GM21367 (cell line): ENCODE measurements around the gene RASSF4.

Experiments used
- ATAC-seq: cut with Tn5 transposase; IDR thresholded peaks from one replicate; pipeline ENCODE4 v1.9.1; 2021; ENCODE audit not compliant: unreplicated experiment

The RASSF4 gene, protein sequence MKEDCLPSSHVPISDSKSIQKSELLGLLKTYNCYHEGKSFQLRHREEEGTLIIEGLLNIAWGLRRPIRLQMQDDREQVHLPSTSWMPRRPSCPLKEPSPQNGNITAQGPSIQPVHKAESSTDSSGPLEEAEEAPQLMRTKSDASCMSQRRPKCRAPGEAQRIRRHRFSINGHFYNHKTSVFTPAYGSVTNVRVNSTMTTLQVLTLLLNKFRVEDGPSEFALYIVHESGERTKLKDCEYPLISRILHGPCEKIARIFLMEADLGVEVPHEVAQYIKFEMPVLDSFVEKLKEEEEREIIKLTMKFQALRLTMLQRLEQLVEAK

DNA sequence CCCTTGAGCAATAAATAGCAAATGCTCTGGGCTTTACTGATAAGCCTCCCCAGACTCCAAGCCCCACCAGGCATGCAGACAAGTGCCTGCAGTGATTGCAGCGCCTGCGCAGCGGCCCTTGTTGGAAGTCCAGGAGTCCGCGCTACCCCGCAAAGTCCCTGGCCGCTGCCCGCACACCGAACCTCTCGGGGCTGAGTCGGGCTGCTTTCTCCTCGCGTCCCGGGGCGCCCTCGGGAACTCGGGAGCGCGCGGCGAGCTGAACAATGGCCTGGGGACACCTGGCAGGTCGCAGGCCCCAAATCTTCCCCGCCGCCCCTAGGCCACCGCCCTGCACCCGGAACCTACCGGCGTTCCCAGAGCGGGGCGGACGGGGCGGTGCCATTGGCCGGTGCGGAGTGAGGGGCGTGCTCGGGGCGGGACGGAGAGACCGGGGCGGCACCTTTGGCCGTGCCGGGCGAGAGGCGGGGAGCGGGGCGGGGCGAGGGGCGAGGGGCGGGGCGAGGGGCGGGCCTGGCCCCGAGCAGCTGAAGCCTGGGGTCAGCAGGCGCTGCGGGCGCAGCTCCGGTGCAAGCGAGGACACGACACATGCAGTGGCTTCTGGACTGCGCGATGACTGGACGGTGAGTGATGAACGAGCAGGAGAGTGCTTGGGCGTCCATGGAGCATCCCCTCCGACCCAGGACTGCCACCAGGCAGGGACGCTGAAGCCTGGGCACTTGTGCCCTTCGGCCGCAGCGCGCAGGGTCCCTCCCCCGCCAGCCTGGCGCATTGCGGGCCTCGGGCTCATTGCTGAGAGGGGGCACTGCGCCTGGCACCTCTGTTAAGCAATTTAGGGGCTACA, at the start of gene RASSF4:
Gene RASSF4, plus strand, starts transcription at position 556 of the 841 bp plus-strand sequence. CDS start 10,401 bp downstream, outside the sequence.
- ATAC-seq: peak; percentile 94

DNA sequence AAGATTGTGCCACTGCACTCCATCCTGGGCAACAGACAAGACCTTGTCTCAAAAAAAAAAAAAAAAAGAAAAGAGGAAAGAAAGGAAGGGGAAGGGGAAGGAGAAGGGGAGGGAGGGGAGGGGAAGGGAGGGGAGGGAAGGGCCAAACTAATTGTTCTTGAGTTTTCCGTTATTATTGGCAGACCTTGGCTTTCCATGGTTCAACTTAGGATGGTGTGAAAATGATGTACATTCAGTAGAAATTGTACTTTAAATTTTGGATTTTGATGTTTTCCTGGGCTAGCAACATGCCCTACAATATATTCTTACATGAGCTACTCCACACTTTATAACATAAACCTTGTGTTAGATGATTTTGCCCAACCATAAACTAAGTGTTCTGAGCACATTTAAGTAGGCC, 49.7 kb upstream of the RASSF4 start:
- ATAC-seq: no peak

DNA sequence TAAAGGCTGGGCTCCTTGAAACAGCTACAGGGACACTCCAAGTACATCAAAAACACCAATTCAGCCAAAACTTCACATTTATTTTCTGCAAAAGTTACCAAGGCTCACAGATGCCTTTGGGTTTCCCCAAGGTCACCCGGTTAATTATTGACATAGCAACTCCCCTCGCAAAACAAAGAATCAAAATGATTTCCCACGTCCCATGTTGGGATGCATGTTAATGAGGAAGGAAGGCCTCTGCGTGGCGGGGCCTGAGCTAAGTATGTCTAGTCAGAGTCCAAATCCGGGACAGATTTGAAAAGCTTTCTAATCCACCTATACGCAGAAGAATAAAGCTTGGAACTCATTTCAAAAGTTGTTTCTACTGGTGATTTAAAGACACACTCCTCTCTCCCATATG, 49.0 kb upstream of the RASSF4 start:
- ATAC-seq: no peak

DNA sequence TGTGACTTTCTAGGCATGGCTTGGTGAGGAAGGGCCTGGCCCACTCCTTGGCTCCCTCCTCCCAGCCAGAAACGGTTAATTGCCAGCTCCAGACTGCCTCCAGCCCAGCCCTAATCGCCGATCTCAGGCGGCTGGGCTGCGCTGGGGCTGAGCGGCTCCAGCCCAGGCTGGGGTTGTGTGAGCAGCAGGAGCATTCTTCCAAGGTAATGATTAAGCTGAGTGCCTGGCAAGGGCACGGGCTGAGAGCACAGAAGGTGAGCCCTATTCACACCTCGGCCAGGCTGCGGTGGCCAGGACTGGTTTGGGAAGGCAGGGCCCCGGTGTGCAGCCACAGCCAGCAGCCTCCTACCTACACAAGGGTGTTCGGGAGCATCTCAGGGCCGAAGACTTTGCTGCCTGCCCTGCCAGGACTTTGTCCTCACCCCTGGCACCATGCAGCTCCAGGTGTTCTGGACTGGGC, 48.5 kb upstream of the RASSF4 start, which contains the start of gene TMEM72:
Gene TMEM72, plus strand, starts transcription at position 257 of the 460 bp plus-strand sequence. Its CDS starts 176 bp downstream, at position 433.
- ATAC-seq: no peak

DNA sequence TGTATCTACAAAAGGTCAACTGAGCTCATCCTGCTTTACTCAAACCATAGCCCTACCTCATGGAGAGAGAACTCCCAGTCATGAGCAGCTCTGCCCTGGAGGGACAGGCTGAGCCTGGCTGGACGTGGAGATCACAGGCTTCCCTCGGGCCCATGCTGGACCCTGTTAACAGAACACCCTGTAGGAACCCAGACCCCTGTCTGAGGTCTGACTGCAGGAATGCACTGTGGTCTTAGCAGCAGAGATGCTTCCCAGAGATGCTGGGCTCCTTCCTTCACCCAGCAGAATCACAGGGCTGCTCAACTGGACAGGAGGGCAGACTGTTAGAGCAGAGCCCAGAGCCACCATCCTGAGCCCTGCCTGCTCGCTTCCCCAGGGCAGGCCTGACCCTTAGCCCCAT, 47.7 kb upstream of the RASSF4 start:
- ATAC-seq: no peak

DNA sequence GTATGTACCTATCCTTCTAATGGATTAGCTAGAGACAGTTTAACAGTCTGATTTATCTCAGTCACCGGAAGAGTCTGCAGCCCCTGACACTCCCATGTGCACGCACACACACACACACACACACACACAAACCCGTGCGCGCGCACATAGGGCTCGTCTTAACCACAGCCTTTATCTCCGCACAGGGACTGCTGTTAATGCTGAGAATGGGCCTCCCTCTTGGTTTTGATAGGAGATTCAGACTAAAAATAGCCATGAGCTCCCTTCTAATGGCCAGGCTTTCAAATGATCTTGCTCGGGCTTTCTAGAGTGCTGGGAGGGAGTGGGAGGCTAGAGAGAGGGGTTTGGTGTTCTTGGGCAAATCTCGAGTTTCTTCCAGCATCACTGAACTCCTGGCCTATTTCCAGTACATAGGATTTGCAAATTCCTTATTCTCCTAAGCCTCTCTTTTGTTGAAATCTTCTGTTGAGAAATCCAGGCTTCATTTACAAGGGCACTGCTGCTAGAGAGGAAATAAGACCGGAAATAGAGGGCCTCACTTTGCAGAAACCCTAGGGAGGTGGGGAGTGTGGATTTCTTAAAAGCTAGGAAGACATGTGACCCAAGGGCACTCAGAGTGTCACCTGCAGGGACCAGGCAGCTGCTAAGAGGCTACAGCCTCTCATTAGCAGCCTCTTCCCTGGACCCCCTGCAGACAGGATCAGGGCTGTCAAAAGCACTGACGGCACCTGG, 46.1 kb upstream of the RASSF4 start:
- no peak for ATAC-seq

DNA sequence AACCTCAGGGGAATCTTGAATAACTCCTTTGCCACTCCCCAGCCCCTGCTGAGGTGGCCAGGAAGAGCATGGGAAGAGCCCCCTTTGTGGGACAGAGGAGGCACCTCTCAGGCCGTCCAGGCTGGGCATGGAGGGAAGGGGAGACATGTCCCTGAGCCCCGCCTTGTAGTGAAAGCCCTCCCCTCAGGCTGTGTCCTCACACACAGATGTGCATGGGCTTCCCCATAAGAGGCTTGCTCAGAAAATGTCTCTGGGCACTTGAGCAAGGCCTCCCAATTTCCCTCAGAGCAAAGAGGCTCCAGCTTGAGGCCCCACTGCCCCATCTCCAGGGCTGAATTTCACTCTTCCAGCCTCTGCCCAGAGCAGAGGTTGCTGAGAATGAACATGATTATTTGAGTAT, 44.7 kb upstream of the RASSF4 start:
- ATAC-seq: no peak

DNA sequence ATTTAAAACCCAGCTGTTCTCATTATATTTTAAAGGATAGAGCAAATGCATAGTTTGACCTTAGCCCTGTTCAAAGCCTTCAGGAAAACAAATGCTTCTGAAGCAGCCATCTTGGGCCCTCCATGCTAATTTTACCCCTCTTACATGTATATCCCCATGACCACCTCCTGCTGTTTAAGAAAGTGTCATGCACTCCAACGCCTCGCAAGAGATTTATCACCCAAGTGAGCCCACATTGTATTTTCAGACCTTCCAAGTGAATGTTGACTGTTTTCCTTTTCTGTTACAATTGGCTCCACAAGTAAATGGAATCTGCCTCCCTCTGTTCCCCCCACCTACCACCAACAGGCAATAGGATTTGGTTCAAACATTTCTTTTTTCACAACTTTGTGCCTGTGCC, 43.2 kb upstream of the RASSF4 start:
- ATAC-seq: no peak

DNA sequence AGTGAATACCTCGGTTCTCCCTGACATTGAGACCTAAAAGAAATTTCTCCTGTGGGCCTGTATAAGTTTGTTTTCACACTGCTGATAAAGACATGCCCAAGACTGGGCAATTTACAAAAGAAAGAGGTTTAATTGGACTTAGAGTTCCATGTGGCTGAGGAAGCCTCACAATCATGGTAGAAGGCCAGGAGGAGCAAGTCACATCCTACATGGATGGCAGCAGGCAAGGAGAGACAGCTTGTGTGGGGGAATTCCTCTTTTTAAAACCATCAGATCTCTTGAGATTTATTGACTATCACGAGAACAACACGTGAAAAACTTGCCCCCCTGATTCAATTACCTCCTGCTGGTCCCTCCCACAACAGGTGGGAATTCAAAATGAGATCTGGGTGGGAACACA, 41.8 kb upstream of the RASSF4 start:
- ATAC-seq: no peak

DNA sequence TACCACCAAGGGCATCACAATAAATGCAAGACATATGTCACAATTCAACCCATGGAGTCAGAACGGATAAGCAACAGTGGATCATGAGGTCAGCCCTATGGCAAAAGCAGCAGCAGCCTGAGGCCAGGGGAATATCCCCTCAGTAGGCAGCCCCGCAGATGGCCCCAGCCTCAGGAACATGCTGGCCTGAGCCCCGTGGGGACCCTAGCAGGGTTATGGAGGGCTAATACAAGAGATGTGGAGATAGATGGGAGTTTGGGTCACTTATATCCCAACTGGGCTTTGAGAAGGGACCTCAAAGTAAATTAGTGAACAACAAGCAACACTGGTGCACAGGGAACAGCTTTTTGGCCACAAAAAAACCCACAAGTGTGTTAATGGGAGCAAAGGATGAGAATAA, 39.4 kb upstream of the RASSF4 start:
- no peak for ATAC-seq

DNA sequence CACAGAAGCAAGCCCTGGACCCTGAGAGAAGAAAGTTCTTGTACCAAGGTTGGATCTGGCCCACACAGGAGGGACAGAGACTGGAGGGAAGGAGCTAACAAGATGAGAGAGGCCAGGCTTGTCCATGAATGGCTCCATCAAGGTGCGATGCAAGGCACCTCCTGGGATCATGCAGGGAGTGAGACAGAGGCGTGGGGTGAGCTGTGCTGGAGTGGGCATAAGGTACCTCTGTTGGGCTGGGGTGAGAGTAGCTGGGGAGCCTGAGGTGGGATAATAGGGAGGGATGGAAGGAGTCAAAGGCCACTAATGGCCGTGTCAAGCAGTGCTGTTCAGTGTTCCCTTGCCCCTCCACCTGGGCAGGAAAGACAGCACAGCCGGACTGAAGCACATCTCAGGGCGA, 38.5 kb upstream of the RASSF4 start:
- no peak for ATAC-seq

DNA sequence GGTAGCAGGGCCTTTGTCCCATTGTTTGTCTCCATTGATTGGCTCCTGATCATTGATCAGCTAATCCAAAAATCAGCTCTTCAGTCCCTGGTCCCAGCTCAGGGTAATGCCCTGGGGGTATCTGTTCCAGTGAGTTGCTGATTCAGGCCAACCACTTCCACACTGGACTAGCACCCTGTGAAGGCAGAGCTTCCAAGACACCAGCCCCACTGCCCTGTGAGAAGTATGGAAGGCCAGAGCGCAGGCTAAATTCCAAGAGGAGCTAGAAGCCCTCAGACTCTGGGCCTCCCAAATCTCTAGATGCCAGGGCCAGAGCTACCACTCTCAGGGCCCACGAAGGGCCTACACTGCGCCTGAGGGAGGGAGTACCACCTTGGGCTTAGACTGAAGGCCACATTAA, 38.1 kb upstream of the RASSF4 start:
- no peak for ATAC-seq

DNA sequence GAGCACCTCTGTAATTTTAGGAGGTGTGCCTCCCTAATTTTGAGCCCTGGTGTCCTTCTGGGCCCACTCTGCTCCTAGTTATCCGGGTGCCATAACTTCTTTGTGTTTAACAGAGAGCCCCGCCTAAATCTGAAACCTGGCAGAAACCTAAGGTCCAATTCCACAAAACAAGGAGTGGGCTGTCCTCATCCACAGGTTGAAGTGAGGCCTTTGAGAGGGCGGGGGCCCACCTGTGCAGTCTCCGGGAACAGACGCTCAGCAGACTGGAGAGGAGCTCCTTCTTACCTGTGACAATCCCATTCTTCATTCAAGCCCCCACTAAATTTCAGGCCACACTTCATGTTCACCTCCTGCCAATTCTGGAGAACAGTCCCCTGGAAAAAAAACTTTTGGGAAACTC, 37.6 kb upstream of the RASSF4 start:
- no peak for ATAC-seq

DNA sequence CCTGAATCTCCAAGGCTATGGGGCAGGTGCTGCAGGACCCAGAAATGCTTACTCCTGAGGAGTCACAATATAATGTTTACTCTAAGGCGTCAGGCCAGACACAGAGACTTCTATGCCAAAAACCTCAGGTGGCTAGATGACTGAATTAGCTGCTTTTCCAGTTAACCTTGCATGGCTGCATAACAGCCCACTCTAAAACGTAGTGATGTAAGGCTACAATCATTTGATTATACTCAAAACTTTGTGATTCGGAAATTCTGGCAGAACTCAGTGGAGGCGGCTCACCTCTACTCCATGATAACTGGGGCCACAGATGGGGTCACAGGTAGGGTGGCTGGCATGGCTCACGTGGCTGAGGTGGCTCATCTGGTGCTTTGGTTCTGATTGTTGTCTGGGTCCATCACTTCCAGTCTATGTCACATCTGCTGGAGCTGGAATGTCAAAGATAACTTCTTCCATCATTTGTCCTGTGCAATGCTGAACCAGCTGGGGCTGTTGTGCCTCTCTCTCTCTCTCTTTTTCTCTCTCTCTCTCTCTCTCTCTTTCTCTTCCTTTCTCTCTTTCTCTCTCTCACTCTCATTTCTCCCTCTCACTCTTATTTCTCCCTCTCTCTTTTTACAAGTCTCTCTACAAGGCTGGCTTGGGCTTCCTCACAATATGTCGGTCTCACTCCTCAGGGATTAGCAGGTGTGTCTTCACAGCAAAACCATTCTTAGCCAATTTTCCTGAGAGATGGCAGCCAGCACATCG, 36.6 kb upstream of the RASSF4 start:
- ATAC-seq: no peak

DNA sequence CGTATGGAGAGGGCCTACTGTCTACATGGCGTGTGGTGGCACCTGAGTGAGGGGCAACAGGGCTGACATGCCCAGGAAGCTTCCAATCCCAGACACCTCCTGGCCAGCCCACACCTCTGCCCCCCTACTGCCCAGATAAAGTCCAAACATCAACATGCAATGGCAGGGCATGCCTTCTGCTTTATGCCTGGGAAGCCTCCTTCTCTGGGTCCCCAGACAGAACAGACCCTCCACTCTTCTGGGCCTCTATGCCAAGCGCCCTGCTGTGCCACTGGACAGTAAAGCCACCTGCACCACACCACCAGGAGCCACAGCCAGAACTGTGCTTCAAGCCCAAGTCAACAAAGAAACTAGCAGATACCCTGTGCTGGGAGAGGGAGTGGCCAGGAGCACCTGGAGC, 36.0 kb upstream of the RASSF4 start:
- ATAC-seq: no peak

DNA sequence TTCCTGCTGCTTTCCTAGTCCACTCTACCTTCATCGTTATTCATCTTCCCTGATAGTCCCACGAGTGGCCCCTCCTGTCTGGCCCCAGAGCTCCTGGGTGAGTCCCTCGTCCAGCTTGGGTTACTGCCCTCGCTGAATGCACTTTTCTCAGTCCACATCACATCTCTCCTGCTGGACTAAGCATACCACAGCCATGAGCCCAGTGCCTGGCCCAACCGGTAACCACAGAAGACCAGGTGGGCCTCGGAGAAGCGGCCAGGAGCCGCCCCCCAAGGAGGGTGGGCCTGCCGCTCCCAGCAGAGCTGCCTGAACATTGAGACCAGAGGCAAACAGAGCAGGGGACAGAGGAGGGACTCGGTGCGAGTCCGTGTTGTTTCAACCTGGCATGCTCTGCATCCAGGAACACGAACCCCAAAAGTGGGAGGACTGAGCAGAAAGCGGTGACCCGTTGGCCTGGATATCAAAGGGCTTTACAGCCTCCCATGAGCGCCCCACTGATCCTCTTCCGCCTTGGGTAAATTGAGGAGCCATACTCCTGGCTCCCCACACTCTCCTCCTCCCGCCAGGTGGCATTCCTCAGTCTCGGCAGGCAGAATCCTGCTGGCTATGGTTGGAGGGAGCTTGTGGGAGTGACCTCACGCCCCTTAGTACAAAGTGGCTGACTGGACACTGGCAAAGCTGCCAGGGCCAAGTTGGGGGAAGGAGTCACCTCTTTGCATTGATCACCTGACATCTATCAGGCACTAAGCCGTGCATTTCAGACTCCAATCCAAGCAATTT, 35.2 kb upstream of the RASSF4 start:
- ATAC-seq: no peak

DNA sequence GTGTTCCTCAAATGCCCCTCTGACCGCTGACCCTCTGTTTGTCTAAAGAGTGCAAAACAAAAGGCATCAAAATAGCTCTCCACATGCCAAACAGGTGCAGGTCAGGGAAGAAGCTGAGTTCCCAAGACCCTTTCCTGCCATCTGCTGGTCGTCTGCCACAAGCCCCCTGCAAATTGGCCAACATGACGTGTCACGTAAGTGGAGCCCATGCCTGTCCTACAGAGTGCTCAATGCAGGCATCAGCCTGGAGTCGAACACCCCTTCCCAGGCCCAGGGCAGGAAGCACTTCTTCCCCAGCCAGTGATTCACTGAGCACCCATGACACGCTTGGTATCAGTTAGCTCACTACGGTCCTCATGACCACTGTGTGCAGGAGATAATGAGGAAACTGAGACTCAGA, 34.4 kb upstream of the RASSF4 start:
- no peak for ATAC-seq

DNA sequence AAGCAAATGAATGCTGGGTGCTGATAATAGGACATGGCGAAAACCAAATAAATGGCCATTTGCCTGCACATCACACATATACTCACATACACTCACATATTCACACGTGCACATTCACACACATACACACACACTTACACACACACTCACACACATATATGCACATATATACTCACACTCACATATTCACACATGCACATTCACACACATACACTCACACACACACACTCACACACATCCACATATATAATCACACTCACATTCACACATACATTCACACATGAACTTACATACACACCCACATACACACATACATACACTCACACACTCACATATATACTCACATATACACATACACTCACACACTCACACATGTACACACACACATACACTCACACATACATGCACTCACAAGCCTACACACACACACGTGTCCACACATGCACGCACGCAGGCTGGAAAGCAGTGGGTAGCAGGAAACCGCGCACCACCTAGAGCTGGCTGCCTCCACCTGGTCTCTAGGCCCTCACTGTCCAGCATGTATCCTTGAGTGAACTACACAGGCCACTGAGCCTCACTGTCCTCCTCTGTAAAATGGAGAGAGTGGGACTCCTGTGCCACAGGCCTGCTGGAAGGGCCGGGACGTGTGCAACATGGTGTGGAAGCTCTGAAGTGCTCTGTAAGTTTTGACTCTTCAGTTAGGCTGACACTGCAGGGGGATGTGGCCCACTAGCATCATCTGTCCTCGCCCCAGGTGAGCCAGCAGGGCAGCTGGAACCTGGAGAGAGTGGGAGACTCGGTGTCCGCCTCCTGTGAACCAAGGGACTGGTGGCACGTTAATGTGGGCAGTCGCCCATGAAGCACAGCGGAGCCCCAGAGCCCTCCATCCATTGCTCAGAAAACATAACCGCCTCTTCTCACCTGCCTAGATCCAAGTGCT, 33.5 kb upstream of the RASSF4 start:
- no peak for ATAC-seq
